Activated CD4-positive, alpha-beta T cell treated with anti-CD3 and anti-CD28 coated beads for 4 hours (primary cell): Measurements from ENCODE around the gene GBP2.
"Not testable (repeated sequence)": the region's sequence is repeated elsewhere in the genome, so short reads cannot be mapped to it uniquely, and the experiment has no call there.

Source experiments
- DNase-seq, 2 donors: peaks; one replicate each; pipeline ENCODE4 v3.0.0-alpha.2; 2020

The GBP2 gene

GRCh38 chr1:89126602-89127565 lies 970 bp upstream of the GBP2 start:
- DNase-seq, result peak; percentile 85 to 90

- no peak for DNase-seq
These were observed 538 bp downstream of the GBP2 start for GRCh38 chr1:89125240-89125912.

- no peak for DNase-seq
These were observed 4.3 kb downstream of the GBP2 start for GRCh38 chr1:89121641-89122040.

- no peak for DNase-seq
These were observed 11.3 kb downstream of the GBP2 start for GRCh38 chr1:89114662-89115061.

- no peak for DNase-seq
These were observed 12.9 kb downstream of the GBP2 start for GRCh38 chr1:89112871-89113613.

GRCh38 chr1:89104687-89105086 lies 21.2 kb downstream of the GBP2 start:
- DNase-seq, result no peak

GRCh38 chr1:89104147-89104546 lies 21.8 kb downstream of the GBP2 start:
- no peak for DNase-seq

- DNase-seq, result no peak
These were observed 23.9 kb downstream of the GBP2 start for GRCh38 chr1:89102021-89102420.

- no peak for DNase-seq
These were observed 25.5 kb downstream of the GBP2 start for GRCh38 chr1:89100412-89100811.

- DNase-seq, result no peak
These were observed 27.1 kb downstream of the GBP2 start for GRCh38 chr1:89098857-89099256.

GRCh38 chr1:89095737-89096136 lies 30.2 kb downstream of the GBP2 start:
- DNase-seq, result no peak

- DNase-seq, result no peak
These were observed 36.0 kb downstream of the GBP2 start for GRCh38 chr1:89089962-89090361.

GRCh38 chr1:89088572-89088971 lies 37.3 kb downstream of the GBP2 start:
- no peak for DNase-seq

GRCh38 chr1:89087241-89087640 lies 38.7 kb downstream of the GBP2 start:
- DNase-seq, result no peak

GRCh38 chr1:89085781-89086180 lies 40.1 kb downstream of the GBP2 start:
- DNase-seq, result peak; percentile 51 to 53

- DNase-seq, result no peak
These were observed 44.9 kb downstream of the GBP2 start for GRCh38 chr1:89081005-89081404.

GRCh38 chr1:89080068-89080467 lies 45.8 kb downstream of the GBP2 start:
- DNase-seq, result not testable (repeated sequence)

- DNase-seq, result not testable (repeated sequence)
These were observed 53.3 kb downstream of the GBP2 start for GRCh38 chr1:89072466-89073065.

GRCh38 chr1:89070509-89070908 lies 55.4 kb downstream of the GBP2 start:
- DNase-seq, result no peak

GRCh38 chr1:89069951-89070350 lies 56.0 kb downstream of the GBP2 start:
- no peak for DNase-seq

GRCh38 chr1:89068291-89068690 lies 57.6 kb downstream of the GBP2 start:
- no peak for DNase-seq

GRCh38 chr1:89065079-89065868 lies 60.6 kb downstream of the GBP2 start, which contains the start of gene GBP1:
GBP1 (minus strand) TSS chr1:89065208; CDS start chr1:89063234, 1,974 bp downstream.
- peak; percentile 19 to 40 for DNase-seq
